ENCODE results near the gene PAX1.

Gene PAX1

GRCh38 chr20:21705575-21706260 lies at the start of gene PAX1:
Gene PAX1 (plus strand): TSS chr20:21705664. CDS start chr20:21705713, 49 bp downstream.
- peak; percentile 28 for DNase-seq

DNA sequence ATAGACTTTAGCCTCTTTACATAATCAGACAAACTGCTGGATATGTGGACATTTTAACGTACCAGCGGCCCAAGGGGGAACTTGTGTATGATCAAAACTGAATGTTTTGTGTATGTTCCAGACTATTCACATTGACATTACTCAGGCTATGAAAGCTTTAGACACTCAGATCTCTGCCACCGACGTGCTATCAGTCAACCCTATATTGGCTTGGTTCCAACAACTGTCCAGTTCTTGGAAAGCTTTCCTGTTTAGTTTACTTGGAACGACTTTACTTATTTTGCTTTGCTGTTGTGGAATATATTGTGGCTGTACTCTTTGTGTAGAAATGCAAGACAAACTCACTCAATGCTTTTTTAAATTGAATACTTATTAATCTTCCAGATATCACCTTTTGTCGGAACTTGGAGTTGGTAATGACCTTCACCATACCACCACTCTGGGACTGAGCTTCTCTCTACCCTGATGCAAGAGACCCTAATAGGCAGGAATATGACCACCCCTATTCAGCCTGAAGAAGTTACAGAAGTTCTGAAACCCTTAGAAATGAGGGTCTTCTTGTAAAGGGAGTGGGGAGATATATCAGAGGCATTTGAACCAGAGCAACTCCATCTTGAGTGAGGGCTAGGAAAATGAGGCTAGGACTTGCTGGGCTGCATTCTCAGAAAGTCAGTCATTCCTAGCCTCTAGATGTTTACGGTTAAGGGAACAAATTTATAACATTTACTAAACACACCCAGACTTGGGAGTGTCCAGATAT lies 49.0 kb upstream of the PAX1 start:
- no peak for DNase-seq

GRCh38 chr20:21661488-21662055 lies 43.9 kb upstream of the PAX1 start:
- no peak for DNase-seq

- DNase-seq, result no peak
Observed at GRCh38 chr20:21663465-21663864, 42.0 kb upstream of the PAX1 start.

GRCh38 chr20:21665687-21666446 lies 39.6 kb upstream of the PAX1 start:
- DNase-seq, result no peak

DNA sequence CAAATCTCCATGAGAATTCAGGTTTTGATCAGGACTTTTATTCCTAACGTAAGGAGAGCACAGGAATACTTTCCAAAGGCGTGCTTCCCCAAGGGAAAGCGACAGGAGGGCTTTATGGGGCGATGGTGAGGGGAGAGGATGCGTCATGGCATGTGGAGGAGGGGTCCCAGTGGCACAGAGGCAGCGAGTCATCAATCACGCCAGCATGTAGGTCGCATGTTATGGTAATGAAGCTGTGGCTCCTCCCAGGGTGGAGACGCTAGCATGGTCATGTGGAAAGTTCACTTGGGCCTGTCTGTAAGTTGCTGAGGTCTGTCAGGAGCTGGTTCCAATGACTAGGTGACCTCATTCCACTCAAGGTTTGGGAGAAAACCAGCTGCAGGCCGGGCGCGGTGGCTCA lies 35.3 kb upstream of the PAX1 start:
- no peak for DNase-seq

GRCh38 chr20:21670981-21671380 lies 34.5 kb upstream of the PAX1 start:
- DNase-seq, result no peak

DNA sequence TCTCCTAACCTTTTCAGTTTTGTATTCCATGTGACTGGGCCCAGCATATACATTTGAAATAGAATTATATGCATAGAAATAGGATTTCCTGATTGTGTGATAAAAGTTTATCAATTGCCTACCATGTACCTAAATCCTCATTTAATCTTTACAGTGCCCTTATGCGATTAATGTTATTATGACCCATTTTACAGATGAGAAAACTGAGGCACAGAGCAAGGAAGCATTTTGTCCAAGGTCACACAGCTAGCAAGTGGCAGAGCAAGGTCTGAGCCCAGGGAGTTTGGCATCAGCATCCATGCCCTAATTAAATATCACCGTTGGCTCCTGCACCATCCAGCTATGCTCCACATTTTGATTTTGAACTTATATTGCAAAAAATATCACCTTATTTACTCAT lies 28.2 kb upstream of the PAX1 start:
- no peak for DNase-seq

GRCh38 chr20:21677781-21678180 lies 27.7 kb upstream of the PAX1 start:
- no peak for DNase-seq

GRCh38 chr20:21681234-21681921 lies 24.1 kb upstream of the PAX1 start:
- DNase-seq, result no peak

DNA sequence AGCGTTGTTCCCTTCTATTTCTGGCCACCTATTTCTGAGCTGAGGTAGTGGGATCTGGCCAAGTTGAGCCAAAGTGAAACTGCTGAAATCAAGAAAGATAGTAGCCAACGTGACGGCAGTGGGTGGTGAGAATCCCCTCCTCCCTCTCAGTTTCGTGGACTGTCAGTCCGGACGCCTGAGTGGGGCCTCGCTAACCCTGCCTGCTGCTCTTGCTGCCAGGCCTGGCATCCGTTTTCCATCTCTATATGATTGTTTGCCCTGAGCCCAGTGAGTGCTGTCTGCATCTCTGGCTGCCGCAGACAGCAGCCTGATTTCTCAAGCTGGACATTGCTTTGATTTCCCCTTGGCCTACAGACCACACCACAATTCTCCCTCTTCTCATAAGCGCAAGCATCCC lies 23.5 kb upstream of the PAX1 start:
- DNase-seq, result no peak

GRCh38 chr20:21682521-21682954 lies 22.9 kb upstream of the PAX1 start:
- peak; percentile 70 for DNase-seq

- no peak for DNase-seq
Observed at GRCh38 chr20:21684671-21685070, 20.8 kb upstream of the PAX1 start.

GRCh38 chr20:21685981-21686380 lies 19.5 kb upstream of the PAX1 start:
- DNase-seq, result no peak

- peak; percentile 49 for DNase-seq
Observed at GRCh38 chr20:21693322-21693721, 12.1 kb upstream of the PAX1 start.

GRCh38 chr20:21698494-21699215 lies 6.8 kb upstream of the PAX1 start:
- no peak for DNase-seq

DNA sequence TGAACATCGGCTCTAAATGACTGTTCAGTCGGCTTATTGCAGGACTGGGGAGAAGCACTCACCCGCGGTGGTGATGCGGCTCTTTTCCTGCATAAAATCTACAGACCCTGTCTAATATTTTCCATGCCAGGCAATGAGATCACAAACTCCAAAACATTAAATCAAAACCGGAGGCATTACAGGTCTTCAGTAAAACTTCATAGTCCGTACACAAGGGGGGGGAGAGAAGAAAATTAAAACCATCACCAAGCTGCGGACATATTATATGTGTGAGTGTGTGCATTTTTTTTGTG lies 6.3 kb upstream of the PAX1 start:
- DNase-seq, result no peak

DNA sequence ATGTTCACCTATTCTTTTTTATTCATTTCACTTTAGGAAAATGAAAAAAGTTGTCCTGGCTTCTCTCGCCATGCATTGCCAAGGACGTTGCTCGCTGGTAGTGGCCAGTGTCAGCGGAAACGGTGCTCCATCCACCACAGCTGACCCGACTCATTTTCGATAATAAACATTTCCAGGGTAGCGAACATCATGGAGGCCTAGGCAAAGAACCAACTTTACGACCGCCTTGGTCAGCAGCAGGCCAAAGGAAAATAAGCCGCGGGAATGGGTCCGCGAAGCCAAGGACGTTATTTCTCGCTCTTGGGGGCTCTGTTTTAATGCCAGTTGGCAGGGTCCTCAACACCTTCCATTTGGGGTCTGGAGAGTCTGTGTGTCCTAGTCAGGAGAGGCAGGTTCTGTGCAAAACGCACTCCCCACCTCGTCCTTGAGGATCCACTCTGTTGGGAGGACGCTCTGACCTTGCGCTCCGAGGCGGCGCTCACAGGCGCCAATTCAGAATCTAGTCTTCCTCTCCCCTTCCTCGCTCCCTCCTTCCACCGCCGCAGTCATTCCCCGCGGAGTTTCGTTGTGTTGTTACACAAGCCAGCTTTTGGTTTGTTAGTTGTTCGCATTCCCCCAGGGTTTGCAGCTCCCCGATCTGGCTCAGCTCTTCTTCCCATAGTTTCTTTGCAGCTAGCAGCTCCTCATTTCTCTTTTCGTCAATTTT lies 4.1 kb upstream of the PAX1 start:
- no peak for DNase-seq

- no peak for DNase-seq
Observed at GRCh38 chr20:21702016-21702415, 3.4 kb upstream of the PAX1 start.

DNA sequence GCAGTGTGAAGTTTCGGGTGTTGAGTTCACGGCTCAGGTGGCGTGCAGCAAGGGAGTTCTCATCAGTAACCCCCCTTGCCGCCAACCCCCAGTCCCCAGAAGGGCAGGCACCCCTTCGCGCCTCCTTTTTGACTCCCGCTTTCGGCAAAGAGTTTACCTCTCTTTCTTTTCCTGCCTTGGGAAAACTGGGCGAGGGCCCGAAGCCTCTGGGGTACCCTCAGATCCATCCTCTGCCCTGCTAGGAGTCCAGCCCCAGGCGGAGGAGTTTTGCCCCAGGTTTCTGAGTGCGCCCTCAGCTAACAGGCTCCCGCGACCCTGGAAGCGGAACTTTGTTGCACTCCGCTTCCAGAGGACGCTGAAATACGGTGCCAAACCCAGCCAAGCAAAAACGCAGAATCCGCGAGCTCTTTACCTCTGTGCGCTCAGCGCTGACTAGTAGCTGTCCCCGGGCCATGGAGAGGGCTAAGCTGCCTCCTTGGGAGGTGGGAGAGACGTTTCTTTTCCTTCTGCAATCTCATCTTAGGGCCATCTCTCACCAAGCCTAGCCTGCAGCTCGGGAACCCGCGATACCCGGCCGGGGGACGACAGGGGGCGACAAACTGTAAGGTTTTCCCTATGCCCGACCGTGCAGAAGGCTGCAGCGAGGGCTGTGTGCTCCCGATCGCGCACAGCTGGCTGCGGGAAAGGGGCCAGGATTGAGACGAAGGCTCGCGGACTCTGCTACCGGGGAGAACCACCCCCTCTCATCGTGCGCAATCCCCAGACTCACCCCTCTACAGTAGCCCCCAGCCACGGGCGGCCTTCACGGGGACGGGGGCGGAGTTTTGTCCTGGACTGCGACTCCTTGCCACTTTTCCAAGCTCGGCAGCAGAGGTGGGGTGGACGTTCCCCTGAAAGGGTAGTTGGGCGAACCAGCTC lies 2.7 kb upstream of the PAX1 start:
- DNase-seq, result peak; percentile 71
